IPS DF 4.7 (cell line): Measurements from ENCODE around the gene HOXB2.
"Not testable (repeated sequence)": the region's sequence is repeated elsewhere in the genome, so short reads cannot be mapped to it uniquely, and the experiment has no call there.

Source experiments
- DNase-seq: peaks from one replicate; pipeline ENCODE4 v3.0.0-alpha.2; 2013; ENCODE audit warnings: low spot score; ENCODE audit errors: extremely low read depth

The HOXB2 gene

DNA sequence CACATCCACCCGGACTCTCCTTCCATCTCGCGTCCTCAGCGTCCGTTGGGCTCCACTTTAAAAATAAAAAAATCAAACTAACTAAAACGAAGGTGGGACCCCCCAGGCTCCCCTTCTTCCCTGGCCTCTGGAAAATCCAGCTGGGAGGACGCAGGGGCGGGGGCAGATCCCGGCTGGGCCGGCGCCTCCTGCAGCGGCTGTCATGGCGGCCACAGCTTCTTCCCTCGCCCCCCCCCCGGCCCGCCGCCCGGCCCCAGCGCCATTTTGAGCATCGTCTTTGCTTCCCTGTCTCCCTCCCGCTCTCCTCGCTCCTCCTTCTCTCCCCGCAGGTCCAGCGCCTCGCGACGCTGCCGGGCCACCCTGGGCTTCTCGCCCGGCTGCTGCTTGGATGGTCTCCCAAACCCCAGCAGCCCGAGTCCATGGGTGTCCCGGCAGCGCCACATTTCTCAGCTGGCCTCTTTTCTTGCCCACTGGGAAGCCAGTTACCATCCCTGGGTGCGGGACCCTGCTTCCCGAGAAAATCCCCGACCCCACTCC lies 3.3 kb downstream of the HOXB2 start:
- DNase-seq = no peak

DNA sequence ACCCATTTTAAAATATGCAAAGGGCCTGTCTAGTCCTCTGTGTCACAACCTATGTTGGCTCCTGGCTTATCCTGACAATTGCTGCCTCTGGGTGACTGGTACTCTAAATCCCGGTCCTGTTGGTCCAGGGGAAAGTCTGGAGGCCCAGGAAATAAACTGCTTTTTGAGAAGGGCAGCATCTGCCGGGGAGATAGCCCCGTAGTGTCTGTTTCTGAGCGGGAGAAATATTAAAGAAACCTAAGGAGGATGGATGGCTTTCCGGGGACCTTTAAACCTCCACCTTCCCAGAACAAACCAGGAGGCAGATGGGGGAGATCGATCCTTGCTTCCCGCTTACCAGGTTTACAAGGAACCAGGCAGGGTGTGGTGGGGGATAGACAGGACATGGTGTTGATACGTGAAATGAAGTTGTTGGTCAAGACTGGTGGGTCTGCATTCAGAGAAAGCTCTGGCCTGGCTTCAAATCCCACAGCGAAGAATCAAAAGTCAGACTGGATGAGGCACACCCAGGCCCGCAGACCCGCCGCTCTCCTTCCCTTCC lies 3.8 kb downstream of the HOXB2 start:
- DNase-seq = no peak

DNA sequence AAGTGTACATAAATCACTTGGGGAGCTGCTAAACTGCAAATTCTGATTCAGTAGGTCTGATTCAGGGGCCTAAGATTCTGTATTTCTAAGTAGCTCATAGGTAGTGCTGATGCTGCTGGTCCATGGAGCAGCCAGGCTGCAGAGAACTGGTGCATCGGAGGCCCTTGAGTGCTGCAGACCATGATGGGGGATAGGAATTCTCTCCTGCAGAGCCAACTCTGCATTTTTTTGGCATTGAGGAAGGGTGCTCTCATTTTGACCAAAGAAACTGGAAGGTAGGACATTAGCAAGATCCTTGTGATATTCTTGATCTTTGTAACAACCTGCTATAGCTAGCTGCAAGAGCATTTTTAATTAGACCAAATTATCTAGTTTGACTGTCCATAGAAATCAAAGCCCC lies 4.7 kb downstream of the HOXB2 start:
- DNase-seq = no peak

DNA sequence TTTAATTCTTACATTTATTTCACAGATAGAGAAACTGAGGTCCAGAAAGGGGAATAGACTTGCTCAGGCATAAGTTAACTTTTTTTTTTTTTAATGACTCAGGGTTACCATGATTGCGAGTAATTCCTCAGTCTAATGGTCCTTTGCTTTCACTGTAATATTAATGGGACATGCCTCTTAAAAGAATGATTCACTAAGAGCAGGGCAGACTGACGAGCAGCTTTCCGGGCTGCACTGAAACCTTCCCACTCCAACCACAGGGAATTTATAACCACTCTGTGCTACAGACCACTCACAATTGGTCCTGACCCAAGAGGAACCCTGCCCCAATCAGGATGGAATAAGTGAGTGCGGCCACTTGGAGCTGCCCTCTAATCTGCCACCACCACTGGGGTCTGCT lies 5.7 kb downstream of the HOXB2 start:
- DNase-seq = no peak

DNA sequence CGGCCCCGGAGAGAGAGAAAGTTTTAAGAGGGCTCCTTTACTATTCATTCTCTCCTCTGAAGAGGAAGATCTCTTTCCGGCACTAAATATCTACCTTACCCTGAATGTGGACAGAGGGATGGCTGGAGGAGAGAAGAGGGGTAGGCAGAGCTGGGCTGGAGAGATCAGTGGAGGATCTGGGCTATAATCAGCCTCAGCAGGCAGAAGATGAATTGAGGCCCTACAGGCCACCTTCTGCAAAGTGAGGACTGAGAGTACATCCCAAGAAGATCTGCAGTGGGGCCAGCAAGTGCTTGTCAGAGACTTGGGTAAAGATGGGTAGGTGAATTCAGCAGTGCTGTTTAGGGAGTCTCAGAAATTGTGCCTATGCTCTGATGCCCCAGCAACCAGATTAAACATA lies 7.6 kb downstream of the HOXB2 start:
- no peak for DNase-seq

DNA sequence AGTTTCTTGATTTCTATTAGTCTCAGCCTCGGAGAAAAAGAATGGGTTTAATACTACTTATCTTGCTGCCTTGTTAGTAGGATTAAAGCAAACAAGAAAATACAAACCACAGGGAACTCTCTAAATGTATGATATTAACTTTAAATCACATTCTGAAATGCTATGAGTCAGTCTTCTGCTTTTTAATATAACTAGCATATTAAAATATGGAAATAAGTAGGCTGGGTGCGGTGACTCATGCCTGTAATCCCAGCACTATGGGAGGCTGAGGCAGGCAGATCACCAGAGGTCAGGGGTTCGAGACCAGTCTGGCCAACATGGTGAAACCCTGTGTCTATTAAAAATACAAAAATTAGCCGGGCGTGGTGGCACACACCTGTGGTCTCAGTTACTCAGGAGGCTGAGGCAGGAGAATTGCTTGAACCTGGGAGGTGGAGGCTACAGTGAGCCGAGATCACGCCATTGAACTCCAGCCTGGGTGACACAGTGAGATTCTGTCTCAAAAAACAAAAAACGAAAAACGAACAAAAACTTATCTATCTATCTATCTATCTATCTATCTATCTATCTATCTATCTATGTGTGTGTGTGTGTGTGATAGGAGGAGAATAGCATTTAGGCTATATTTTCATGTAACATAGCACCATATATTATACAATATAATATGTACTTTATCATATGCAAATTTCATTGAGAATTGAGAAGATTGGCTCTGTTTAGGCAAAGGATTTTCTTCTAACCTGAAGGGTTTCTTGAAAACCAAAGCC lies 8.9 kb downstream of the HOXB2 start:
- not testable (repeated sequence) for DNase-seq

DNA sequence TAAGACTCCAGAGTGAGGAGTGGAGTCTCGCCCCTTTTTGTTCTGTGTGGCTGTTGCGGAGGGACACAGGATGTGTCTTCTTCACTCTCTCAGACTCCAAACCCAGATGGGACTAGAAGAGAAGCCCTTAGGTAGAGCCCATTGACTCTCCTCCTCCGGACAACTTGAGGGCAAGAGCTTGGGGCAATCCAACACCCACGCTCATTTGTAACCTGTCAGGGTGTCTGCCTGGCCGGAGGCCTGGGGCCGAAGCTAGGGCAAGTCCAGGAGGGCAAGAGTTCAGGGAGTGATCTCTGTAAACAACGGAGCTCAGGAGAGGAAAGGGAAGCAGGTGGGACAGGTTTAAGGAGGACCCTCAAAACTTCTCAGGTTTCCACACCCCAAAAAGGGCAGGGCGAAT lies 12.6 kb downstream of the HOXB2 start:
- no peak for DNase-seq

DNA sequence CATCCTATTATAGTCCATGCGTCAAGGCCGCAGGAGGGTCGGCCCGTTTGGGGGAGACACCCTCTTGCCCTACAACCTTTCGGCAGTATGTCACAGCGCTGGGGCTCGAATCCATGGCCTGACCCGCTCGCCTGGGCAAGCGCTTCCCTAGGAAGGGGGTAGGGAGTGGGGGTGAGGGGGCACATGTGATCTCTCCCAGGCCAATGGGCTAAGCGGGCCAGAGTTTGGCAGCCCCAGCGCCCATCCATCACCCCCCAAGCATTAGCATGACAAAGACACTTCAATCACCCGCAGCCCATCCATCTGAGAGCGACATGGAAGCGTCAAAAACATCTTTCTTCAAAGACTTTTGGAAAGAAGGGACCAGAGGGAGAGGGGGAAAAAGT lies 14.0 kb downstream of the HOXB2 start, which contains the start of gene HOXB1:
TSS of gene HOXB1 (minus strand) at position 125 of the 386 bp plus-strand sequence. CDS start at position 18, 107 bp downstream.
- no peak for DNase-seq

DNA sequence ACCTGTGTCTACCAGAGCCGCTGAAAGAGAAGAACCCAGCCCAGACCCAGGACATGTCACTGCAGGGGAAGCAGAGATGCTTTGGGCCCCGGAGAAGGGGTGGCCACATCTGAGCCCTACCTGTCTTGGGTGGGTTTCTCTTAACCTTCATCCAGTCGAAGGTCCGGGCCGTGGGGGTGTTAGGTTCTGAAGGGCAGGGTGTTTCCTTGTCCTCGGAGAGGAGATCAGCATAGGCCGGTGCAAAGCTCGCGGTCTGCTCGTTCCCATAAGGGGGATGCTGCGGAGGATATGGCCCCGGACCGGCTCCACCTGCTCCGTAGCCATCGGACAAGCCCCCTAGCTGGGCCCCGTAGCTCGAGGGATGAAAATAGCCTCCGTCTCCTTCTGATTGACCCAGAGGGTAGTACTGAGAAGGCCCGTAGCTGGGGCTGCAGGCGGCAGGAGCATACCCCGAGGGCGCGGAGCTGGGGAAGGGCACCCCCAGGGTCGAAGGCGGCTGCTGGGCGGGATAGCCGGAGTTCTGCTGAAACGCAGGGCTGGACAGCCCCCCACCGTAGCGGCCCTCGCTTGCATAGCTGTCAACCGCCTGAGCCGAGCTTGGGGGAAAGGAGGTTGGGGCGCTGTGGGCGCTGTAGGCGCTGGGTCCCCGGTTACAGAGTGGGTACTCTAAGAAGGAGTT lies 14.6 kb downstream of the HOXB2 start:
- DNase-seq = no peak

DNA sequence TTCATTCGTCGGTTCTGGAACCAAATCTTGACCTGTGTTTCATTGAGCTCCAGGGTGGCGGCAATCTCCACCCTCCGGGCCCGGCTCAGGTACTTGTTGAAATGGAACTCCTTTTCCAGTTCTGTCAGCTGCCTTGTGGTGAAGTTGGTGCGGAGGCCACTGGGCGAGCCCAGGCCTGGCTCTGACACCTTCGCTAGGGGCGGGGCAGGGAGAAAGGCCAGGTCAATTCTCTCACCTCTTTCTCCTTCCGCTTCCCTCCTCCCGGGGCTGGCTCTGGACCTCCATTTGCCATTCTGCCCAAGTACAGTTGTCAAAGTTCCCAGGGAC lies 15.3 kb downstream of the HOXB2 start:
- no peak for DNase-seq

DNA sequence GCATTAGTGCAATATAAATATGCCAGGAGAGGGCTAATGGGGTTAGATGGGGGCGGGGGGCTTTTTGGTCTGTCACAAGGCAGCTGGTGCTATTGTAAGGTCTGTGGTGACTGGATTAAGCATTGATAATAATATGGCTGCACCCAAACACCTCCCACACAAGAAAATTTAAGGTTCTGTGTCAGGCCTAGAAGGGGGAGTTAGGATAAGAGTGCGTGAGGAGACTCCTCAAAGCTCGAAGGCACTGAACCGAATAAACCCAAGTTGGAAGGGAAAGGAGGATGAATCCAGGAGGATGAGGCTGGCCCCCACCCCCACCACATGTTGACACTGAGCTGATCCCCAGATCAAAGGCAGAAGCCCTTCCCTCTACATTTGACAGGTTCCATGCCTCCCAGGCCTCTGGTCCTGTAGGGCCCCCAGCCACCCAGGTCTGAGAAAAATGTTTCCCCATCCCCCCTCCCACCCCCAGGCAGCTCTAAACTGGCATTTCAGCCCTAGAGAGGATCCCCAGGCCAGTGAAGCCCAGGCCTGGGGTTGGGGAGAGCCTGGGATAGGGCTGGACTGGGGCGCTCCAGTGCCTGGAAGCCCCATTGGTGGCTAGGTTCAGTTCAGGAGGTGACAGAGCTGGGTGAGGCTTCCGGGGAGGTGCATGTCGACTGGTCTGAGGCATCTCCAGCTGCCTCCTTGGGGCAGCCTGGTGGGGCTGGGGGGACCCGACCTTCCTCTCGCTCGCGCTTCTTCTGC lies 15.8 kb downstream of the HOXB2 start:
- DNase-seq = no peak

DNA sequence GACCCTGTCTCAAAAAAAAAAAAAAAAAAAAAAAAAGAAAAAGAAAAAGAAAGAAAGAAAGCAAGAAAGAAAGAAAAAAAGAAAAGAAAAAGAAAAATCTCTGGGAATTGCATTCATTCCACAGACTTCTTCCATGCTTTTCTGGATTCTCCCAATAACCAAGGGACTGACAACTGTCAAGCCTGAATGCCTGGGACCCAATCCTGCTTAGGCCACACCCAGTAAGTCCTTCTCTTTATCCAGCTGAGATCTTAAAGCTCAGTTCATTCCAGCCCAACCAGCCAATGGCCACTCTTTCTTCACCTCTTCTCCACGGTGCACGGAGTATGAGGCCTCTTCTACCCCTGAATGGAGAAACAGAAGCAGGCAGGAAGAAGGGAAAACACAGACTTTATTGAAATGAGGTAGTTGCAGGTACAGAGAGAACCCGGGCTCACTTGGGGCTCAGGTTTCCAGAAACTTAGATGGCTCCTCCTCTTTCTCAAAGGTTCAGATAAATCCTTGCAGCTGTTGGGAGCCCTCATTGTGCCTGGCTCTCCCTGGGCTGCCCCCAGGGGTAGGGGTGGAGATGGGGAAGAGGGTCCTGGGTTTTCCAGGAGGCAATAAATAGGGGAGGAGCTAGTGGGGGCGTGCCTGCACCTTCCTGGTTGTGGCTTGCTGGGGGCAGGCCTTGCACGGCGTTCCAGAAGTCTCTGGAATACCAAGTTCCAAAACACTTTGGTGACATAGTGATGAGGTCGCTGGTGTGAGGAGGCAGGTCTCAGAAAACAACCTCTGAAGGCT lies 16.6 kb downstream of the HOXB2 start:
- DNase-seq = no peak

DNA sequence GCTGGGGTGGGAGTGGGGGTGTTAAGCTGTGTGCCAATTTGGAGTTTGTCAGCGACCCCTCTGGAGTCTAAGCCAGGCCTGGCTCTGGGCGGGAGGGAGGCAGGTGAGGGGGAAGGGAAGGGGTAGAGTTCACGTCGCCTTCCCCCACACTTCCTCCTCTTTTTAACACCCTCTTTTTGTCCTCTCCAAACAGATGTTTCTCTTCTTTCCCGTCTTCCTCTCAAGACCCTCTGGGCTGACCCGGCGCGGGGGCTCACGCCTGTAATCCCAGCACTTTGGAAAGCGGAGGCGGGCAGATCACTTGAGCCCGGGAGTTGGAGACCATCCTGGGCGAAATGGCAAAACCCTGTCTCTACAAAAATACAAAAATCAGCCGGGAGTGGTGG lies 17.4 kb downstream of the HOXB2 start:
- DNase-seq = no peak

DNA sequence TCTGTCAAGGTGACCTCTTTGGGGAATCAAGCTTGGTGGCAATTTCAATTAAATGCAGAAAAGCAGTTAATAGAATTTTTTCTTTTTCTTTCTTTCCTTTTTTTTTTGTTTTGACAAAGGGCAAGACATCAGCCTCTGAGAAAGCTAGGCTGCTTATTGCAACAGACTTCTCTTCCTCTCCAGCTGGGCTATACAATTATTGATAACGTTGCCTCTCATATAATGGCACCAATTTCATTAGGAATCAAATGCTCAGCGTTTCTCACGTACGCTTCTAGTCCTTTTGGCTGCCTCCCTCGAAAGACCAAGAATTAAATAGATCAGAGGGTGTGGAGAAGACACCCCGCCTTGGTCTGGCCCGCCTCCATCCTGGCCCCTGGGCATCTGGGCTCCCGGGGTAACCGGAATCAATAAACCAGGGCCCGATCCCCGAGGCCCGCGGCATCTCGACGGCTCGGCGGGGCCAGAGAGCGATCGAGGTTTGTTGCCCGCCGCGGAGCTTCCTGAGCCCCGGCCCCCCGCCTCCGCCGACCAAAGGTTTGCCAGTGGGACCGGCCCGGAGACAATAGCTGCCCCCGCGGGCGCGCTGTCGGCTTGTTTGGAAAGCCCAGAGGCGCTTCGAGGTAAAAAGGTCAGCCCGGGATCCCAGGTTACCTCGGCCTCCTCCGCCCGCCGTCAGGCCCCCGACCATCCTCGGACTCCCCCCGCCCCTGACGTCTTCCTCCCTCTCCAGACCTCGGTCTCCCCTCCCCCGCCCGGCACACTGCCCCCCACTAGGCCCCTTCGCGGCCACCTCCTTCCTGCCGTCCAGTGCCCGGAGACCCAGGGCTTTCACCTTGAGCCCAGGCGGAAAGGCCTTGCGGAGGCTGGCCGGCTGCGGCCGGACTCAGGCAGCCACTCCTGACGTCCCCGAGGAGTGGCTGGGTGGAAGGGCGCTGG lies 18.0 kb downstream of the HOXB2 start:
- DNase-seq = no peak

DNA sequence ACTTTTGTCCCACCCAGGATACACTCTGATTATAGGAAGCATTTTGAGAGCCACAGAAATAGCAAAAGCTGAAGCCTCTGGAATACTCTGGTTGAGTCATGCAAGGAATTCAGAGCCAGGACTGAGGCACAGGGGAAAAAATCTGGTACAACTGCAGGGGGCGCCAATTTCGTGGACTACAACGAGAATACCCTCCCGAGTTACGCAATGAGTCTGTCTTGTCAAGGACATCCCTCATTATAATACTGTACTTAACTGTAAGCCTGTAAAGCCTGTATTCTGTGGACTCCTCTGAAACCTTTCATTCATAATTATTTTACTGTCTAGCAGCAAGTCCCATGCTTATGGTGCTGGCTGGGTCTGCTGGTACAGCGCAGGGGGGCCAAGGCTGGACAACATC lies 21.9 kb downstream of the HOXB2 start:
- DNase-seq = no peak

DNA sequence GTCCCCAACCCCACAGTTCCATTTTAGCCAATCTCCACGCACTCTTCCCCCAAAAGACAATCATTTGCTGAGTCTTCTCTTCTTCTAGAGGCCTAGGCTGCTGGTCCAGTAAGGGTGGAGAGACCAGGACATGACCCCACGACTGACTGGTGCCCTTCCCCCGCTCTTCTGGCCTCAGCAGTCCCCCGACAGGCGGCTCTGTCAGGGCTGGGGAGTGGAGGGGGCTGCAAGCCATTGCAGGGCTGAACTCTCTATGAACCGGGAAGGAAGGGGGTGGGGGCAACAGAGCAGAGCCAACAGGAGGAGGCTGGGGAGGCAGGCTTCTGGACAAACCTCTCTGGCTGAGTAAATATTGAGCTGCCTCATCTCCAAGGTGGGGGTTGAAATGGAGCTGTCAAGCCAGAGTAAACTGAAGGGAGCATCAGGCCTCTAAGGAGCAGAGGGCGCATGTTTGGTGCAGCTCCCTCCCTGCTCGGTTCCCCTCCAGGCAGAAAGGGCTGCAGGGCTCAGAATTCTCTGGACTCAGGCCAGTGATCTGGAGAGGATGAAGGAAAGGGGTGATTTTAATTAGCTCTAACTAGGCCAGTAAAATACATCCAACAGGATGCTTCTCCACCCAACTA lies 22.8 kb downstream of the HOXB2 start:
- DNase-seq = no peak

DNA sequence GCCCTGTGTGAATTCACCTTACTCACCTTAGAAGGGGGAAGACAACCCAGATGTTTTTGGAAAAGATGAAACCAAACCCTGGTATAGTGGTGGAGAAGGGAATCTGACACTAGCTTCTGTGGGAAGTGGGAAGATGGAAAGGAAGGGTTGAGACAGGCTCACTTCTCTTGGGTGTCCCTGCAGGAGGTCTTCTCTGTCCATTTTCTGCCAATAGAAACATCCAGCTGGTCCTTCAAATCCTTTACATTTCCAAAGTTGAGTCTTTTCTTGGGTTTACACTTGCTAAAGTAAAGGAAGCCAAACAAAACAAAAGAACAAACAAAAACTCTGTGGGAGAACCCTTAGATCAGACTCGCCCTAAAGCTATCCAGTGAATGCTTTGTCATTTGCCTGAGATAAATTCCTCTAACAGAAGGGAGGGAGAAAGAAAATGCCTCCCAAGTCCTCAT lies 24.3 kb downstream of the HOXB2 start:
- DNase-seq = peak; percentile 89

DNA sequence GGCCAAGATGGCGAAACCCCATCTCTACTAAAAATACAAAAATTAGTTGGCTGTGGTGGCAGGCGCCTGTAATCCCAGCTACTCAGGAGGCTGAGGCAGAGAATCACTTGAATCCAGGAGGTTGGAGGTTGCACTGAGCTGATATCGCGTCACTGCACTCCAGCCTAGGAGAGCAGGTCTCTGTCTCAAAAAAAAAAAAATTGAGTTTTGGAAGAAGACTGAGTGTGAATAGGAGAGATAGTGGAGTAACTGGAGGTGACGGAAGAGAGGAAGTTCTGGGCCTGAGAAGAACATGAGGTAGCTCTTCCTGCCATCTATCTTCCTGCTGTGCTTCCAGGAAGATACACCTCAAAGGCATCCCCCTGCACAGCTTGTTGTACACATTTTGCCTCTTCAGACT lies 25.5 kb downstream of the HOXB2 start:
- DNase-seq = no peak

DNA sequence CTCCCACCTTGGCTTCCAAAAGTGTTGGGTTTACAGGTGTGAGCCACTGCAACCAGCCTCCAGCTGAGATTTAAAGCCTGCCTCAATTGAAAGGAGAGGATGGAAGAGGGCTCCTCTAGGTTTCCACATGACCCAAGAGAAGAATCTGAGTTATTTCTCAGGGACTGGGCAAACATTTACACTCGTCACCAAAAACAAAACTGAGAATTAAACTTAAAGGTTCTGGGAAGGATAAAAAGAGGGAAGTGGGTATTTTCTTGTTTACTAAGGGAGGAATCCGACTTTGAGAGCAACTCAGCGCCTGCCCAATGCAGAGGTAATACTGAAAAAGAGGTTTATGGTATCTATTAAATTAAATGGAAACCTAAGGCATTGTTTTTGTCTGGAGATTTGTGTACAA lies 27.4 kb downstream of the HOXB2 start:
- no peak for DNase-seq
